Measurements from ENCODE around the gene MPV17L2. TPM values are rescaled to one million over a fixed set of nuclear protein-coding genes. Genes with fewer than 3 reads are reported as not detected.

MPV17L2 gene
- total and polyA plus RNA-seq, 2 experiments from 2014 or later = 38.7 to 81.3 TPM

DNA sequence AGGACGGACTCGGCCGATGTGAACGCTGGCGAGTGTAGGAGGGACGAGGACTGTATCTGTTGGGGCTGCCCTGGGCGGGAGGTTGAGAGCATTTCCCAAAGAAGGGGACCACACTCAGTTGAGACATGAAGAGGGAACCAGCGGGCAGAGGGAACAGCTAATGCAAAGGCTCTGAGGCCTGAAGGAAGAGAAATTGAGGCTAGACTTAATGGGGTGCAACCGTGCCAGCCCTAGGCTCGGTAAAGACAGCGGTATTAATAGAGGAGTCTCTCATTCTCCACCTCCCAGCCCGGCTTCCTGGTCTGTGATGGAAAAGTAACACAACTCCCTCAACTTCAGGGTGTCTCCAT is 1.1 kb downstream of the MPV17L2 start:
- peak overlapping the region; percentile 89 for H3K4me3 Mint-ChIP-seq
- no peak for ATAC-seq
- H3K27me3 ChIP-seq (ENCODE audit: insufficient read depth) = no peaks in the 10 kb centered on the region

DNA sequence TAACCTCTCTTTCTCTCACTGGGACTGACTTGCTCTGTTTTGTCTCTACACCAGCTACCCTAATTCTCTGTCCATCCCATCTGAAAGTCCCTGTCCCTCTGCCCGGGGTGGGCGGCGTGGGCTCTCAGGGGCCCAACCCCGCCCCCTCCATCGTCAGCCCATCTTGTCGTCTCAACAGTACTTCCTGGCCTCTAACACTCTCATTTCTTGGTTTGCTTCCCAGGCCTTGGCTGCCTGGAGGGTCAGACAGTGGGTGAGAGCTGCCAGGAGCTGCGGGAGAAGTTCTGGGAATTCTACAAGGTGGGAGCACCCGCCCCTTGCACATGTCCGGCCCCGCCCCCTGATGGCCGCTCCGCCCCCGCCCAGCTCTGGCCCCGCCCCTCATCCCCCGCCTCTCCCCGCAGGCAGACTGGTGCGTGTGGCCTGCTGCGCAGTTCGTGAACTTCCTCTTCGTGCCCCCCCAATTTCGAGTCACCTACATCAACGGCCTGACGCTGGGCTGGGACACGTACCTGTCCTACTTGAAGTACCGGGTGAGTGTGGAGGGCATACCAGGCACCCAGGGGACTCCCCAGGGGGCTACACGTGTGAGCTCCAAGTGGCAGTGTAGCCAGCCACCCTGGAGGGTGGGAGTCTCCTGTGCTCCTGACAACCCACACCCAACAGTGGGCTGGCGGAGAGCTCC is 1.7 kb downstream of the MPV17L2 start:
- Mint-ChIP-seq H3K27me3 (ENCODE audit: insufficient read depth, low read depth, poor library complexity) (peaks cover 18% of the 10 kb centered on the region), H3K4me1 (peaks cover 18% of the 10 kb centered on the region; the same call in 2 of the 3 replicates), H3K4me3 (peak overlapping the region; percentile 89), H3K27ac (no peak overlapping the region; the same call in none of the 2 replicates), H3K9me3 (peaks cover 4% of the 10 kb centered on the region; the same call in 1 of the 3 replicates), H3K36me3 (ENCODE audit: low read depth) (peaks cover 27% of the 10 kb centered on the region)
- Histone ChIP-seq H2AFZ (no peak overlapping the region), H3K36me3 (ENCODE audit: insufficient read depth) (peaks cover 8% of the 10 kb centered on the region; the same call in 1 of the 2 replicates), H3K4me3 (peak overlapping the region; percentile 96), H4K20me1 (replicated peaks; ENCODE audit: insufficient read depth) (peaks cover 19% of the 10 kb centered on the region), H3K4me2 (peak overlapping the region; percentile 95), H3F3A (replicated peaks; ENCODE audit: low read depth) (peaks cover 23% of the 10 kb centered on the region; the same call in 1 of the 2 replicates), H3K9me2 (ENCODE audit: insufficient read depth) (no peaks in the 10 kb centered on the region), H3K4me1 (ENCODE audit: insufficient read depth) (peaks cover 11% of the 10 kb centered on the region; the same call in 1 of the 2 replicates), H3K27me3 (ENCODE audit: insufficient read depth) (no peaks in the 10 kb centered on the region), H3K79me2 (replicated peaks; ENCODE audit: insufficient read depth) (peaks cover 6% of the 10 kb centered on the region), H3K27ac (ENCODE audit: low read depth) (peak overlapping the region; percentile 39; the same call in 1 of the 2 replicates)
- ATAC-seq (peak; percentile 4), DNase-seq (ENCODE audit: low spot score) (peak; percentile 71)
- TF ChIP-seq ETS1 (IDR thresholded peaks at IDR 0.05) = no peak
- no peak for TF ChIP-seq ZNF331 (CRISPR knock-in tag; IDR thresholded peaks at IDR 0.05; ENCODE audit: low read depth)
- TF ChIP-seq NANOG (IDR thresholded peaks at IDR 0.05; ENCODE audit: borderline replicate concordance) = no peak
- TF ChIP-seq EZH2 (IDR thresholded peaks at IDR 0.05; ENCODE audit: low read depth, unreplicated experiment) = no peak
- no peak for TF ChIP-seq ZNF114 (CRISPR knock-in tag; IDR thresholded peaks at IDR 0.05)
- TF ChIP-seq STAT1 (IDR thresholded peaks at IDR 0.05; ENCODE audit: unreplicated experiment) = no peak
- no peak for TF ChIP-seq CREB1 (CRISPR knock-in tag; IDR thresholded peaks at IDR 0.05; ENCODE audit: low read depth)
- TF ChIP-seq POLR2AphosphoS5 (IDR thresholded peaks at IDR 0.05; ENCODE audit: low read depth) = no peak
- TF ChIP-seq JUNB (IDR thresholded peaks at IDR 0.05; ENCODE audit: unreplicated experiment) = no peak

More for the DNA sequence above, 1.1 kb downstream of the MPV17L2 start:
- TF ChIP-seq, protein P1, sequence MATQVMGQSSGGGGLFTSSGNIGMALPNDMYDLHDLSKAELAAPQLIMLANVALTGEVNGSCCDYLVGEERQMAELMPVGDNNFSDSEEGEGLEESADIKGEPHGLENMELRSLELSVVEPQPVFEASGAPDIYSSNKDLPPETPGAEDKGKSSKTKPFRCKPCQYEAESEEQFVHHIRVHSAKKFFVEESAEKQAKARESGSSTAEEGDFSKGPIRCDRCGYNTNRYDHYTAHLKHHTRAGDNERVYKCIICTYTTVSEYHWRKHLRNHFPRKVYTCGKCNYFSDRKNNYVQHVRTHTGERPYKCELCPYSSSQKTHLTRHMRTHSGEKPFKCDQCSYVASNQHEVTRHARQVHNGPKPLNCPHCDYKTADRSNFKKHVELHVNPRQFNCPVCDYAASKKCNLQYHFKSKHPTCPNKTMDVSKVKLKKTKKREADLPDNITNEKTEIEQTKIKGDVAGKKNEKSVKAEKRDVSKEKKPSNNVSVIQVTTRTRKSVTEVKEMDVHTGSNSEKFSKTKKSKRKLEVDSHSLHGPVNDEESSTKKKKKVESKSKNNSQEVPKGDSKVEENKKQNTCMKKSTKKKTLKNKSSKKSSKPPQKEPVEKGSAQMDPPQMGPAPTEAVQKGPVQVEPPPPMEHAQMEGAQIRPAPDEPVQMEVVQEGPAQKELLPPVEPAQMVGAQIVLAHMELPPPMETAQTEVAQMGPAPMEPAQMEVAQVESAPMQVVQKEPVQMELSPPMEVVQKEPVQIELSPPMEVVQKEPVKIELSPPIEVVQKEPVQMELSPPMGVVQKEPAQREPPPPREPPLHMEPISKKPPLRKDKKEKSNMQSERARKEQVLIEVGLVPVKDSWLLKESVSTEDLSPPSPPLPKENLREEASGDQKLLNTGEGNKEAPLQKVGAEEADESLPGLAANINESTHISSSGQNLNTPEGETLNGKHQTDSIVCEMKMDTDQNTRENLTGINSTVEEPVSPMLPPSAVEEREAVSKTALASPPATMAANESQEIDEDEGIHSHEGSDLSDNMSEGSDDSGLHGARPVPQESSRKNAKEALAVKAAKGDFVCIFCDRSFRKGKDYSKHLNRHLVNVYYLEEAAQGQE (IDR thresholded peaks at IDR 0.05; ENCODE audit: unreplicated experiment) = no peak
- TF ChIP-seq POLR2AphosphoS5 (IDR thresholded peaks at IDR 0.05; ENCODE audit: low read depth) (no peak), NANOG (IDR thresholded peaks at IDR 0.05; ENCODE audit: borderline replicate concordance) (no peak), EZH2 (IDR thresholded peaks at IDR 0.05; ENCODE audit: low read depth, unreplicated experiment) (no peak), ZNF331 (CRISPR knock-in tag; IDR thresholded peaks at IDR 0.05; ENCODE audit: low read depth) (no peak), CREB1 (CRISPR knock-in tag; IDR thresholded peaks at IDR 0.05; ENCODE audit: low read depth) (no peak), EZH2phosphoT487 (IDR thresholded peaks at IDR 0.05; ENCODE audit: unreplicated experiment) (no peak)
- Histone ChIP-seq H4K20me1 (replicated peaks; ENCODE audit: insufficient read depth) (peaks cover 18% of the 10 kb centered on the region), H3K4me2 (peak overlapping the region; percentile 95), H3K4me1 (ENCODE audit: insufficient read depth) (peaks cover 11% of the 10 kb centered on the region; the same call in 1 of the 2 replicates), H3K9me2 (ENCODE audit: insufficient read depth) (no peaks in the 10 kb centered on the region), H3K79me2 (replicated peaks; ENCODE audit: insufficient read depth) (peaks cover 6% of the 10 kb centered on the region), H3K4me3 (peak overlapping the region; percentile 96), H3K27ac (ENCODE audit: low read depth) (no peak overlapping the region), H3K36me3 (ENCODE audit: insufficient read depth) (peaks cover 3% of the 10 kb centered on the region; the same call in 1 of the 2 replicates), H2AFZ (no peak overlapping the region), H3F3A (replicated peaks; ENCODE audit: low read depth) (peaks cover 21% of the 10 kb centered on the region; the same call in 1 of the 2 replicates)
- no peak for DNase-seq (ENCODE audit: low spot score)
- H3K9me3 Mint-ChIP-seq = peaks cover 4% of the 10 kb centered on the region; the same call in 1 of the 3 replicates
- H3K27me3 Mint-ChIP-seq (ENCODE audit: insufficient read depth, low read depth, poor library complexity) = peaks cover 18% of the 10 kb centered on the region
- H3K36me3 Mint-ChIP-seq (ENCODE audit: low read depth) = peaks cover 24% of the 10 kb centered on the region
- peaks cover 18% of the 10 kb centered on the region; the same call in 2 of the 3 replicates for H3K4me1 Mint-ChIP-seq
- H3K27ac Mint-ChIP-seq = 0 out of 2 replicates have a peak overlapping the region, but pooled peaks have one; percentile 93

All from GM23338 (cell line).